AG04450 (cell line): ENCODE measurements around the gene GID4. TPM values are rescaled to one million over a fixed set of nuclear protein-coding genes. Genes with fewer than 3 reads are reported as not detected.

Experiments used
- CTCF ChIA-PET: fragments of 300-600, 350-600 bp; formaldehyde crosslinking; extraction: SDS; loops from one replicate; lab custom pipeline; 2022; ENCODE audit warnings: antibody characterized with exemption, inconsistent platforms; lab: Charles Lee
- POLR2A ChIA-PET: fragments of 350-600 bp; formaldehyde crosslinking; extraction: SDS; loops from one replicate; lab custom pipeline; 2021; ENCODE audit warnings: antibody characterized with exemption, inconsistent platforms; lab: Yijun Ruan, JAX
- DNase-seq: peaks from one replicate; pipeline ENCODE4 v3.0.0-alpha.2; 2011; ENCODE audit warnings: low read depth, low spot score
- H3K27ac ChIP-seq: one replicate; pipeline ENCODE4 v1.5.1; 2012; ENCODE audit warnings: low read depth, low read length, control low read depth
- H3K27me3 ChIP-seq: one replicate; pipeline ENCODE4 v1.6.0; 2012; ENCODE audit warnings: low read length; ENCODE audit not compliant: control insufficient read depth, insufficient read depth
- H3K4me3 ChIP-seq: 2 replicates; pipeline ENCODE4 v1.5.1; 2011; ENCODE audit warnings: mild to moderate bottlenecking, low read depth, low read length, control low read depth
- H3K9me3 ChIP-seq: 2 replicates; pipeline ENCODE4 v1.5.1; 2012; ENCODE audit warnings: low read length; ENCODE audit not compliant: control insufficient read depth, insufficient read depth
- polyA plus RNA-seq: library from polyadenylated mRNA; depleted of rRNA; stranded (reverse); fragments of >200 nt; gene quantifications from 2 replicates; pipeline ENCODE4 v1.2.3, GENCODE V29; 2011
- TF ChIP-seq, protein P1 (sequence below): IDR thresholded peaks from 2 replicates; pipeline ENCODE4 v1.5.1; 2011; ENCODE audit warnings: low read depth, low read length, control low read depth, inconsistent platforms

Gene GID4
- polyA plus RNA-seq, 1 experiment: 7.6 TPM

DNA sequence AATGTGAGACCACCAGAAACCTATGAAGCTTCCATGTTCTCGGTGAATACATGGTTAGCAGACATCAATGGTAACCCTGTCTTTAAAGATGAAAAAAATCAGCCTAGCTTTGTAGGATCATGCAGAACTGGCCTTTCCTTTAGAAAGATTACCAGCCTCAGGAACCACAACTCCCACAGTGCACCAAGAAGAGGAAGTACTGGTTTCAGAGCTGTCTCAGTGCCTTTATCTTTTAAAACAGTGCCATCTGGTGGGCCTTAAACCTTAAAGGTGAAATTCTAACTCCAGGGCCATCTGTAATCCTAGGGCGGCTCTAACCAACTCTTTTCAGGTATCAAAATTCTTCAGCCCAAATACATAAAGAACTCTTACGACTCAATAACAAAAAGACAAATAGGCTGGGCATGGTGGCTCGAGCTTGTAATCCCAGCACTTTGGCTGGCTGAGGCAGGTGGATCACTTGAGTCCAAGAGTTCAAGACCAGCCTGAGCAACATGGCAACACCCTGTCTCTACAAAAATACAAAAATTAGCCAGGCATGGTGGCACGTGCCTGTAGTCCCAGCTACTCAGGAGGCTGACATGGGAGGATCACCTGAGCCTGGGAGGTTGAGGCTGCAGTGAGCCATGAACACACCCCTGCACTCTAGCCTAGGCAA lies 5.6 kb upstream of the GID4 start:
- ChIA-PET POLR2A (no interaction called here), CTCF (interaction anchor here (0.6 to 2.7 kb wide), 36 partner anchors 10 to 760 kb away, joined by 3 to 17 read pairs (median 4); partner anchors contain the start of genes DRC3, RASD1 and TOM1L2)
- Histone ChIP-seq H3K27ac (no peak overlapping the region), H3K4me3 (no peak overlapping the region), H3K27me3 (no peaks in the 10 kb centered on the region), H3K9me3 (no peaks in the 10 kb centered on the region; the same call in 1 of the 2 replicates)
- TF ChIP-seq, protein P1, sequence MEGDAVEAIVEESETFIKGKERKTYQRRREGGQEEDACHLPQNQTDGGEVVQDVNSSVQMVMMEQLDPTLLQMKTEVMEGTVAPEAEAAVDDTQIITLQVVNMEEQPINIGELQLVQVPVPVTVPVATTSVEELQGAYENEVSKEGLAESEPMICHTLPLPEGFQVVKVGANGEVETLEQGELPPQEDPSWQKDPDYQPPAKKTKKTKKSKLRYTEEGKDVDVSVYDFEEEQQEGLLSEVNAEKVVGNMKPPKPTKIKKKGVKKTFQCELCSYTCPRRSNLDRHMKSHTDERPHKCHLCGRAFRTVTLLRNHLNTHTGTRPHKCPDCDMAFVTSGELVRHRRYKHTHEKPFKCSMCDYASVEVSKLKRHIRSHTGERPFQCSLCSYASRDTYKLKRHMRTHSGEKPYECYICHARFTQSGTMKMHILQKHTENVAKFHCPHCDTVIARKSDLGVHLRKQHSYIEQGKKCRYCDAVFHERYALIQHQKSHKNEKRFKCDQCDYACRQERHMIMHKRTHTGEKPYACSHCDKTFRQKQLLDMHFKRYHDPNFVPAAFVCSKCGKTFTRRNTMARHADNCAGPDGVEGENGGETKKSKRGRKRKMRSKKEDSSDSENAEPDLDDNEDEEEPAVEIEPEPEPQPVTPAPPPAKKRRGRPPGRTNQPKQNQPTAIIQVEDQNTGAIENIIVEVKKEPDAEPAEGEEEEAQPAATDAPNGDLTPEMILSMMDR: peak; percentile 63
- DNase-seq: peak; percentile 63

DNA sequence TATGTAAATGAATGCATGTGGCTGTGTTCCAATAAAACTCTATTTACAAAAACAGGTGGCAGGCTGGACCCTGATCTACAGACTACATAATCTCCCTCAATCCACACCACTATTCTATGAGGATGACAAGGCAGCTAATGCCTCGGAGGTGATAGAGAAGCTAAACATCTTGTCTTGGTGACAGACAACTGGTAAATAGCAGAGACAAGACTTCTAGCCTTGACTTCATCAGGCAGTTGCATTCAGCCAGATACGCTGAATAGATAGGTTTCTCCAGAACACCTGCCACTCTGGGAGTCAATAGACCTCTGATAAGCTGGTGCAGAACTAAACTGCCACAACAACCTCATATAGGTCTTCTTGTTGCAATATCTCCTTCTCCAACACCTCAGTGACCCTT lies 3.5 kb upstream of the GID4 start:
- Histone ChIP-seq H3K27ac (no peak overlapping the region), H3K9me3 (no peaks in the 10 kb centered on the region; the same call in 1 of the 2 replicates), H3K4me3 (no peak overlapping the region), H3K27me3 (no peaks in the 10 kb centered on the region)
- ChIA-PET POLR2A (no interaction called here), CTCF (interaction anchor here (1.0 to 1.8 kb wide), 7 partner anchors 13 to 224 kb away, joined by 3 to 8 read pairs (median 4); no protein-coding TSS in a partner anchor)
- DNase-seq: no peak
- TF ChIP-seq, protein P1: no peak

DNA sequence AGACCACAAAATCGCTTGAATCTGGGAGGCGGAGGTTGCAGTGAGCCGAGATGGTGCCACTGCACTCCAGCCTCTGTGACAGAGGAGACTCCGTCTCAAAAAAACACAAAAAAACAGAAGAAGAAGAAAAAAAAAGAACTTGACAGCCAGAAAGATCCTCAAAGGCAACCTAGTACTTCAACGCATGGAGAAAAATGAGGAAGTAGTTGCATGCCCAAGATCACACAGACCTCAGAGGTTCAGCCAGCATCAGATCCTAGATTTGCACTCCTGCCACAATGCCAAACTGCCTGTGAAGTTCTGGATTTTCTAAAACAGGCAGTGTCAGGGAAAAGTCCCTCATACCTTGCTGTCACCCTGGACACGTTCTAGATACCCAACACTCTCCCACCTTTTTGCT lies 1.7 kb upstream of the GID4 start:
- Histone ChIP-seq H3K9me3 (no peaks in the 10 kb centered on the region; the same call in 1 of the 2 replicates), H3K4me3 (peak overlapping the region; percentile 10; the same call in 1 of the 2 replicates), H3K27me3 (no peaks in the 10 kb centered on the region), H3K27ac (no peak overlapping the region)
- TF ChIP-seq, protein P1: no peak
- POLR2A ChIA-PET: no interaction called here
- CTCF ChIA-PET: interaction anchor here (1.7 kb wide), 1 partner anchor 146 kb away, joined by 4 read pairs; no protein-coding TSS in a partner anchor
- no peak for DNase-seq

DNA sequence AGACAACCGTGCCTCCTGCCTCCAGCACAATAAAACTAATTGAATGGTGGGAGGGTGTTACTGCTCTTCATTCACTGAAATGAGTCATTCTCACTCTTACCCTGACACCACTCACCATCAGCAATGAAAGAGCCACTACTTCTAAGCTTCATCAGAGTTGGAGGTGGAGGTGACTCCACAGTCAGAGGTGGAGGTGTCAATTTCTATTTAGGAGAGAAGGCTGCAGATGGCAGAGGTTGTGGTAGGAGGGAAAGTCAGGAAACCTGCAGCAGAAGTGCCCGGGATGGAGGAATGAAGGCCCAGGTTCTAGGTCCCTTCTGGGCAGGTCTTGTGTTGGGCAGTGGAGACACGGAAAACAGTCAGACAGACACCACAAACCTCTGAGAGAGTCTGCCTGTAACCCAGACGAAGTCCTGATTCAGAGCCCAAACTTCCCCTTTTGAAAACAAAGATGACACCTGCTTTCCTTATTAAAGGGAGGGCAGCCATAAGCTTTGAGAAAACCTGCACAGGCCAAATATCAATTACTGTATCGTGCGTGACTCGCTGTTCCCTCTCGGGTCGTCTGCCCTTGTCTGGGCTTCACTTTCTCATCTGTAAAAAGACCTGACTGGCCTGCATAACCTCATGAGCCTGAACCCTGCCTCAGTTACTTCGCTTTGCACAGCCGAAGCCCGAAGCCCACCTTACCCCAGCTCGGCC lies 908 bp upstream of the GID4 start:
- TF ChIP-seq, protein P1: no peak
- ChIA-PET CTCF (interaction anchor here (0.7 to 1.7 kb wide), 2 partner anchors 119 to 147 kb away, joined by 3 to 4 read pairs; no protein-coding TSS in a partner anchor), POLR2A (no interaction called here)
- Histone ChIP-seq H3K27ac (no peak overlapping the region), H3K9me3 (no peaks in the 10 kb centered on the region; the same call in 1 of the 2 replicates), H3K4me3 (peak overlapping the region; percentile 93), H3K27me3 (no peaks in the 10 kb centered on the region)
- no peak for DNase-seq
